Type B pancreatic cell (in vitro differentiated cells): ENCODE data around the gene ADGRG7. TPM values are rescaled to one million over a fixed set of nuclear protein-coding genes. Genes with fewer than 3 reads are reported as not detected.

ENCODE experiments used
- DNase-seq: peaks from one replicate; pipeline ENCODE4 v3.0.0; 2021; ENCODE audit warnings: mixed read lengths; ENCODE audit not compliant: unreplicated experiment; ENCODE audit errors: extremely low spot score
- H3K27ac Mint-ChIP-seq: 2 replicates; pipeline ENCODE4 v1.8.0; 2021; ENCODE audit warnings: mild to moderate bottlenecking, mixed read lengths
- H3K27me3 Mint-ChIP-seq: 2 replicates; pipeline ENCODE4 v1.8.0; 2021; ENCODE audit warnings: mixed read lengths
- H3K36me3 Mint-ChIP-seq: 2 replicates; pipeline ENCODE4 v1.8.0; 2021; ENCODE audit warnings: mixed read lengths
- H3K4me1 Mint-ChIP-seq: one replicate; pipeline ENCODE4 v1.8.0; 2021; ENCODE audit warnings: mixed read lengths; ENCODE audit not compliant: unreplicated experiment
- H3K4me3 Mint-ChIP-seq: 2 replicates; pipeline ENCODE4 v1.8.0; 2021; ENCODE audit warnings: mild to moderate bottlenecking, mixed read lengths
- H3K9me3 Mint-ChIP-seq: 2 replicates; pipeline ENCODE4 v1.8.0; 2021; ENCODE audit warnings: mixed read lengths
- total RNA-seq: library from RNA; stranded (reverse); gene quantifications from 2 replicates; pipeline ENCODE4 v1.2.1, GENCODE V29; 2021; ENCODE audit warnings: low replicate concordance
- TF ChIP-seq, protein P1 (sequence below): fragments of 200-600 bp; sonication (generic); conservative IDR thresholded peaks from 2 replicates; pipeline ENCODE4 v1.5.0; 2021; ENCODE audit warnings: antibody characterized with exemption, mild to moderate bottlenecking

The ADGRG7 gene
- total RNA-seq, 1 donor from 2014 or later = 2.8 TPM

DNA sequence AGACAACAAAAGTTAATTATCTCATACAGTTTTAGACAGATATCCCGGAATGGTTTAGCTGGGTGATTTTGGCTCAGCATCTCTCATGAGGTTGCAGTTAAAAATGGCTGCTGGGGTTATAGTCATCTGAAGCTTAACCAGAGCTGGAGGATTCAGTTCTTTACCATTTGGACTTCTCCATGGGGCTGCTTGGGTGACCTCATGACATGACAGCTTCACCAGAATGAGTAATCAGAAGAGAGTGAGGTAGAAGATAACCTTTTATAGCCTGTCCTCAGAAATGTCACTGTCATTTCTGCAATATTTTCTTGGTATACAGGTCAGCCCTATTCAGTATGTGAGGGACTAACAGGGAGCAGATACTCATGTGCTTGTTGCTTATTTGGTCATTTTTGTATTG lies 130.8 kb downstream of the ADGRG7 start:
- no peak overlapping the region for H3K27ac Mint-ChIP-seq
- H3K36me3 Mint-ChIP-seq = peaks cover 20% of the 10 kb centered on the region
- TF ChIP-seq, protein P1, sequence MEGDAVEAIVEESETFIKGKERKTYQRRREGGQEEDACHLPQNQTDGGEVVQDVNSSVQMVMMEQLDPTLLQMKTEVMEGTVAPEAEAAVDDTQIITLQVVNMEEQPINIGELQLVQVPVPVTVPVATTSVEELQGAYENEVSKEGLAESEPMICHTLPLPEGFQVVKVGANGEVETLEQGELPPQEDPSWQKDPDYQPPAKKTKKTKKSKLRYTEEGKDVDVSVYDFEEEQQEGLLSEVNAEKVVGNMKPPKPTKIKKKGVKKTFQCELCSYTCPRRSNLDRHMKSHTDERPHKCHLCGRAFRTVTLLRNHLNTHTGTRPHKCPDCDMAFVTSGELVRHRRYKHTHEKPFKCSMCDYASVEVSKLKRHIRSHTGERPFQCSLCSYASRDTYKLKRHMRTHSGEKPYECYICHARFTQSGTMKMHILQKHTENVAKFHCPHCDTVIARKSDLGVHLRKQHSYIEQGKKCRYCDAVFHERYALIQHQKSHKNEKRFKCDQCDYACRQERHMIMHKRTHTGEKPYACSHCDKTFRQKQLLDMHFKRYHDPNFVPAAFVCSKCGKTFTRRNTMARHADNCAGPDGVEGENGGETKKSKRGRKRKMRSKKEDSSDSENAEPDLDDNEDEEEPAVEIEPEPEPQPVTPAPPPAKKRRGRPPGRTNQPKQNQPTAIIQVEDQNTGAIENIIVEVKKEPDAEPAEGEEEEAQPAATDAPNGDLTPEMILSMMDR = no peak
- no peaks in the 10 kb centered on the region for H3K4me1 Mint-ChIP-seq
- no peaks in the 10 kb centered on the region for H3K27me3 Mint-ChIP-seq
- H3K4me3 Mint-ChIP-seq = no peak overlapping the region
- no peaks in the 10 kb centered on the region for H3K9me3 Mint-ChIP-seq
- DNase-seq = no peak

GRCh38 chr3:100743535-100743934 lies 134.1 kb downstream of the ADGRG7 start:
- Mint-ChIP-seq H3K4me3 (no peak overlapping the region), H3K27ac (no peak overlapping the region), H3K4me1 (no peaks in the 10 kb centered on the region), H3K36me3 (peaks cover 32% of the 10 kb centered on the region), H3K27me3 (no peaks in the 10 kb centered on the region), H3K9me3 (no peaks in the 10 kb centered on the region)
- DNase-seq = no peak
- TF ChIP-seq, protein P1 = no peak

- H3K27me3 Mint-ChIP-seq = no peaks in the 10 kb centered on the region
- H3K36me3 Mint-ChIP-seq = peaks cover 39% of the 10 kb centered on the region
- H3K9me3 Mint-ChIP-seq = no peaks in the 10 kb centered on the region
- TF ChIP-seq, protein P1 = no peak
- no peak overlapping the region for H3K27ac Mint-ChIP-seq
- H3K4me3 Mint-ChIP-seq = no peak overlapping the region
- DNase-seq = no peak
- H3K4me1 Mint-ChIP-seq = no peaks in the 10 kb centered on the region
Measured at GRCh38 chr3:100744671-100745070, 135.3 kb downstream of the ADGRG7 start.

Other genes with a start within 250 kb of the ADGRG7 start
- 42.9 and 44.6 TPM in 2 replicates for gene TOMM70, start 208.5 kb upstream of the ADGRG7 start, total RNA-seq
- 3.4 and 6.2 TPM in 2 replicates for gene LNP1, start 208.1 kb upstream of the ADGRG7 start, total RNA-seq
- 9.6 and 18.4 TPM in 2 replicates for gene TMEM45A, start 117.0 kb upstream of the ADGRG7 start, total RNA-seq
- gene TFG, start 99.9 kb downstream of the ADGRG7 start, total RNA-seq = 105 and 140 TPM in 2 replicates